ENCODE results near the gene SPDYC.

- TF ChIP-seq, protein P1, sequence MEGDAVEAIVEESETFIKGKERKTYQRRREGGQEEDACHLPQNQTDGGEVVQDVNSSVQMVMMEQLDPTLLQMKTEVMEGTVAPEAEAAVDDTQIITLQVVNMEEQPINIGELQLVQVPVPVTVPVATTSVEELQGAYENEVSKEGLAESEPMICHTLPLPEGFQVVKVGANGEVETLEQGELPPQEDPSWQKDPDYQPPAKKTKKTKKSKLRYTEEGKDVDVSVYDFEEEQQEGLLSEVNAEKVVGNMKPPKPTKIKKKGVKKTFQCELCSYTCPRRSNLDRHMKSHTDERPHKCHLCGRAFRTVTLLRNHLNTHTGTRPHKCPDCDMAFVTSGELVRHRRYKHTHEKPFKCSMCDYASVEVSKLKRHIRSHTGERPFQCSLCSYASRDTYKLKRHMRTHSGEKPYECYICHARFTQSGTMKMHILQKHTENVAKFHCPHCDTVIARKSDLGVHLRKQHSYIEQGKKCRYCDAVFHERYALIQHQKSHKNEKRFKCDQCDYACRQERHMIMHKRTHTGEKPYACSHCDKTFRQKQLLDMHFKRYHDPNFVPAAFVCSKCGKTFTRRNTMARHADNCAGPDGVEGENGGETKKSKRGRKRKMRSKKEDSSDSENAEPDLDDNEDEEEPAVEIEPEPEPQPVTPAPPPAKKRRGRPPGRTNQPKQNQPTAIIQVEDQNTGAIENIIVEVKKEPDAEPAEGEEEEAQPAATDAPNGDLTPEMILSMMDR (conservative IDR thresholded peaks at IDR 0.05; ENCODE audit: low read length), result no peak
- TF ChIP-seq EZH2phosphoT487 (IDR thresholded peaks at IDR 0.05; ENCODE audit: borderline replicate concordance, low read depth, low read length), result no peak
These were observed 35.6 kb upstream of the SPDYC start, which contains the start of gene SYVN1 for GRCh38 chr11:65134240-65134951.

Data from OCI-LY7 (cell line).